Esophagus squamous epithelium (tissue), 4 donors: ENCODE results near the gene SCUBE2.

Experiments
- POLR2A ChIP-seq, 4 donors: fragments of 450-650 bp; IDR thresholded peaks; one replicate each; pipeline ENCODE4 v1.6.1; 2017; ENCODE audit warnings: antibody characterized with exemption in 4 of 4, mild to moderate bottlenecking in 4 of 4, moderate library complexity in 3 of 4
- TF ChIP-seq, protein P1 (sequence below), 6 experiments: fragments of 450-650 bp in 4 of 6; fragments of 200-600 bp in 2 of 6; sonication (generic) in 2 of 6; IDR thresholded peaks; one replicate each; pipeline ENCODE4 v1.5.1; 2016 to 2019; ENCODE audit warnings: antibody characterized with exemption in 6 of 6, mild to moderate bottlenecking in 4 of 6, moderate library complexity in 4 of 6

DNA sequence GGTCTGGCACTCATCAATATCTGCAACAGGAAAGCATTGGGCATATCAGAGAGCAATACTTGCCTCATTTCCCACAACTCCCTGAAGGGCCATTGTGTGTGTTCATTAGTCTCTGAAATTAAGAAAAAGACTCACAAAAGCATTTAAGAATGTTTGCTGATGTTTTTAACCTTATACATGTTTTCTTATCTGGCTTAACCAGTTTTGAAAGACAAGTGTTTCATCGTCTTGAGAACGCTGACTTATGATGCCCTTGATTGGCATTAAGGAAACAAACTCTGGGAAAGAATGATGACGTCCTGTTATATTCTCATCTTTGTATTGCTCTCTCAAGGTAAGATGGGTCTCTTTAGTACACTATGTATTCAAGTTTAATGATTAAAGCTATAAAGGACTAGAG, 32.0 kb downstream of the SCUBE2 start:
- TF ChIP-seq, protein P1, sequence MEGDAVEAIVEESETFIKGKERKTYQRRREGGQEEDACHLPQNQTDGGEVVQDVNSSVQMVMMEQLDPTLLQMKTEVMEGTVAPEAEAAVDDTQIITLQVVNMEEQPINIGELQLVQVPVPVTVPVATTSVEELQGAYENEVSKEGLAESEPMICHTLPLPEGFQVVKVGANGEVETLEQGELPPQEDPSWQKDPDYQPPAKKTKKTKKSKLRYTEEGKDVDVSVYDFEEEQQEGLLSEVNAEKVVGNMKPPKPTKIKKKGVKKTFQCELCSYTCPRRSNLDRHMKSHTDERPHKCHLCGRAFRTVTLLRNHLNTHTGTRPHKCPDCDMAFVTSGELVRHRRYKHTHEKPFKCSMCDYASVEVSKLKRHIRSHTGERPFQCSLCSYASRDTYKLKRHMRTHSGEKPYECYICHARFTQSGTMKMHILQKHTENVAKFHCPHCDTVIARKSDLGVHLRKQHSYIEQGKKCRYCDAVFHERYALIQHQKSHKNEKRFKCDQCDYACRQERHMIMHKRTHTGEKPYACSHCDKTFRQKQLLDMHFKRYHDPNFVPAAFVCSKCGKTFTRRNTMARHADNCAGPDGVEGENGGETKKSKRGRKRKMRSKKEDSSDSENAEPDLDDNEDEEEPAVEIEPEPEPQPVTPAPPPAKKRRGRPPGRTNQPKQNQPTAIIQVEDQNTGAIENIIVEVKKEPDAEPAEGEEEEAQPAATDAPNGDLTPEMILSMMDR (IDR thresholded peaks at IDR 0.05): no peak
- no peak for TF ChIP-seq POLR2A (IDR thresholded peaks at IDR 0.05)
